Stimulated activated CD4-positive, alpha-beta T cell treated with anti-CD3 and anti-CD28 coated beads, TNF-alpha, amount 100 ng/mL, for 48 hours (primary cell): ENCODE measurements around the gene PEAR1.

Experiments used
- DNase-seq, 3 donors: peaks; one replicate each; pipeline ENCODE4 v3.0.0-alpha.2; 2020; ENCODE audit warnings: low read depth in 3 of 3

PEAR1 gene

DNA sequence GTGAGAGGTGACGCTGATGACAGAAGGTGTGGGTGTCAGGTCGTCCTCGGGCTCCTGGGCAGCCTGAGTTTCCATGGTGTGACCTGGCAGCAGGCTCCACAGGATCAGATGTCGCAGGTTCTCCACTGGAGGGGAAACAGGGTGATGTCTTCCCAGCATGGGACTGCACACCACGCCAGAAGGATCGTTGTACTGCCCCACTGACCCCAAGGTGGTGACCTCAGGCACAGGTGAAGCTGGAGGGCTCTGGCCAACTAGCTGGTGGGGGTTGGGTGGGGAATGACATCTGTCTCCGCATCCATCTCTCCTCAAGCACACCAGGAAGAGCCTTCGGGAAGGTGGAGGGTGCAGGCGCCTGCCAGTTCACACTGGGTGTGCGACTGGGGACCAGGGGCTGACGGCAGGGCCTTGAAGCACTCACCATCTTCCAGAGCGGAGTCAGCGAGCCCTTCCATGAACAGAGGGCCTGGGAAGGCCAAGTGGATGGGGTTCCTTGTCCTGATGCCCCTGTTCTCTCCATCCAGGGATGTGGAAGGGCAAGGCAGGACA, 46.3 kb downstream of the PEAR1 start:
- no peak for DNase-seq

DNA sequence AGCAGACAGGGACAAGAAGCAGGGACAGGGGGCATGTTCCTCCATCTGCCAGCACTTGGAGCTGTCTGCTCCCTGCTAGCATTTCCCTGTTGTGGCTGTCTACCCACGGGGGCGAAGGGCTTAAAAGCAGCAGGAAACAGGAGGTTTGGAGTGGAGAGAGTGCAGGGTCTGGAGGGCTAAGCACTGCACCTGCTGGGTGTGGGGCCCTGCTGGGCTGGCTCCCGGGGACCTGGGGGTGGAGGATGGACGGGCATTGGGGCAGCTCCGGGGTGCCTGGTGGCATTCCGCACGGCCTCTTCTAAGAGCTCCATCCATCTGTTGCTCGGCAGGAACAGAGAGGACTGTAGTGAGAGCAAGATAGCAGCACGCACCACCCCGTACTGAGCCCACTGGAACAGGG, 48.2 kb downstream of the PEAR1 start:
- DNase-seq: no peak

DNA sequence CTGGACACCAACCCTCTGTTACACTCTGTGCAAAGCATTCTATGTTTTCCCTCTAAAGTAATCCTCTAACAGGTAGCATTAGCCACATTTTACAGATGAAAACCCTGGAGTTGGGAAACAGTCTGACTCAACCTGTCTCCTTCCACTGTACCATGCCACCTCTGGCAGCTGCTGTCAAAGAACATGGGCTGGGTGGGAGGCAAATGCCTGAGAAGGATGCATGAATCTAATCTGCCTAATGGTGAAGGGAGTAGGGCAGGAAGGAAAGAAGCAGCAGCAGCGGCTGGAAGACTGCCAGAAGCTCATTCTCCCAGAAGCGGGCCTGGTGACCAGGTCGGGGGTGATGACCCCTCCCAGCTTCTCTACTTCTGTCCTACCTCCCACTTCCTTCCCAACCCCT, 48.7 kb downstream of the PEAR1 start:
- DNase-seq: no peak

DNA sequence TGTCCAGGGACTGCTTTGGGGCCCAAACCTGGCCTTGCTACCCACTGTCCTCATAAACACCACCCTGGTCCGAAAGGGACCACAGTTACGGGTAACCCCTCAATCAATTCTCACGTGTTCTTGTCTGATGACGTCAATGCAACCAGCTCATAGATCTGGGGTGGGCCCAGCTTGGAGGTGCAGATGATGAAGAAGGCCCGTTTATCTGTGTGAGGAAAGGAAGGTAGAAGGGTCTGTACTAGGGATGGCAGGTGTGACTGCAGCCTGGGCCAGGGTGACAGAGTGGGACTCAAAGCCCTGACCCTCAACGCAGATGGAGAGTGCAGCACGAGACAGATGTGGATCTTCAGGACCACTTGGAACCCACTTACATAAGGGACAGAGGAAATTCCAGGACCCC, 49.1 kb downstream of the PEAR1 start:
- no peak for DNase-seq

DNA sequence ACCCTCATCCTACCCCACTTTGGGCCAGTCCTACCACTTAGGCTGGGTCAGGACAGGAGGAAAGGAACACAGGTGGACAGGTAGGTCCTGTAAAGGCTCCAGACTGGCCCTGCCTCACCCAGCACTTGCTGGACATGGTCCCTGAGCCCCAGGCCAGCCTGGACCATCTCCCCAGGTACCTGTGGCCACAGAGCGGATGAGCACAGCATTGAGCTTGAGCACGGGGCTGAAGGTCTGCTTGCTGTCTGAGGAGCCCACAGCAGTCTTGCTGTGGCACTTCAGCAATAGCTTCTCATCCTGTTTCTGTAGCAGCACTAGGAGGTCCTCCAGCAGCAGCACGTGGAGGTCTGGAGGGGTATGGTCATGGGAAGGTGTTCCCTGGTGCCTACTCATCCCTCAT, 50.2 kb downstream of the PEAR1 start:
- no peak for DNase-seq

DNA sequence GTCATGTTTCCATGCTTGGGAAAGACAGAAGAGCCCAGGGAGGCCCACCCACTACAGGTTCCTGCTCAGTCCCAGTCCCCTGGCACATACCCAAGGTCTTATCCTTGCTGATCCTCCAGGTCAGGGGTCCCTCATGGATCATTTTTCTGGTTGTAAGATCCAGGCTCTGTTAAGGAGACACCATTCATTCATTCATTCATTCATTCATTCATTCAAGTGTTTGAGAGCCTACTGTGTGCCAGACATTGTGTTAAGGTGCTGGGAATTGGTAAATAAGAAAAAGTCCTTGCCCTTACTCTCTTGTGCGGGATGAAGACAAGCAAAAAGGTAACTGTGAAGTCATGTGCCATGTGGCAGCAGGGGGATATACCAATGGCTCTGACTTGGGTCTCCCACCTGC, 50.8 kb downstream of the PEAR1 start:
- DNase-seq: no peak

DNA sequence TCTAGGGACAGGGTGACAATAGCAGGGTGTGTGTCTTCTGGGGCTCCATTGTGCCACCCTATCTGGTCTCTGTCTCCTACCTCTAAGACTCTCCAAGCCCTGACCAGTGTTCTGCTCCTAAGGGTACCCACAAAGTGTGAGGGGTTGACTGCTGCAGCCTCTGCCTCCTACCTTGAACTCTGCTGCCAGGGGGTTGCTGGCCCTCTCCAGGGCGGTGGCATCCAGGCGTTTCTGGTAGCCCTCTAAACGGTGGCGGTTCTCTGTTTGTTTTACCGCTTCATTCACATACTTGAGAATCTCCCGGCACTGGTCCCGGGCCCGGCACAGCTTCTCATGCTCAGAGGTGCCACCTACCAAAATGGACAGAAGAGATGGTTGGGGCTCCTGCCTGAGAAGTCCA, 51.3 kb downstream of the PEAR1 start:
- DNase-seq: no peak

DNA sequence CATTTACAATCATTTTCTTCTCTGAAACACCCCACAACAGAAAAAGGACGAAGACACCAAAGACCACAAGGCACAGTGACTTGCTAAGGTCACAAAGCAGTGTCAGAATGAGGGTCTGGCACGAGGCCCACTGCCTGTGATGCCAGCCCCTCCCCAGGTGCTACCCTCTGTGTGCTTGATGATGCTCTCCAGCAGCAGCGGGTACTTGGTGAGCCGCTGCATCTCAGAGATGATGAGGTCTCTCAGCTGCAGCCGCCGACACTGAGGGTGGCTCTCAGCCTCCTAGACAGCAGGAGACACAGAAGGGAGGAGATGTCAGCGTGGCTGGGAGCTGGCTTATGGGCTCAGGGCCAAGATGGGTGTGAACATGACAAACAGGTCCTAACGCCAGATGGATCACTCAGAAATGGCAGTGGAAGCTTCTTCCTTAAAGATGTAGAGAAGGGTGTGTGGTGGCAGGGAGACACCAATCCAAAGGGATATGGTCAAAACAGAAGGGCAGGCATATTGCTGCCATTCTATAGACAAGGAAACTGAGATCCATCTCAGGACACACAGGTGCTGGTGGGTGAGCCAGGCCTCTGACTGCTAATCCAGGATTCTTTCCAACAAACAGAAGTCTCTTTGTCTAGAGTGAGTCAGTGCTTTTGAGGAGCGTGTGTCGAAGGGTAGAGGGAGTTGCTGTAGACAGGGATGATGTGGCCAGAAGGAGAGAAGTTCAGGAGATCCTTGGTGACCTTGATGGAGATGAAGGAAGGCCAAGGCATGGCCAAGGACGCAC, 52.6 kb downstream of the PEAR1 start:
- no peak for DNase-seq

DNA sequence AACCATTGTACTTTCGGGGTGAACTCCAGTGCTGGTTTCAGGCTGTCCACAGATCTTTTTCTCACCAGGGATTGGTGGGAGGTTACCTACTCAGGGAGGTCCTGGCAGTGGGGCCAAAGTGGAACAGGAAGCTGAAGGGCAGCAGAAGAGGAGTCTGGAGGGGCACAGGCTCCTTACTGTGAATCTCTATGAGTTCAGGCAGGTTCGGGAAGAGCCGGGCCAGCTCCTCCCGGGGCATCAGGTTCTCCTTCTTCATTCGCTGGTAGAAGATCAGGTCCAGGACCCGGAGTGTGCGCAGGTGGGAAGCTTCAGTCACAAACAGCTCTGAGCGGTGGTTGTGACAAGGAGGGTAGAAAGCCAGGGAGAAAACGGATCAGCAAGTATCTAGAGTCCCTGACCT, 53.6 kb downstream of the PEAR1 start:
- DNase-seq: no peak

DNA sequence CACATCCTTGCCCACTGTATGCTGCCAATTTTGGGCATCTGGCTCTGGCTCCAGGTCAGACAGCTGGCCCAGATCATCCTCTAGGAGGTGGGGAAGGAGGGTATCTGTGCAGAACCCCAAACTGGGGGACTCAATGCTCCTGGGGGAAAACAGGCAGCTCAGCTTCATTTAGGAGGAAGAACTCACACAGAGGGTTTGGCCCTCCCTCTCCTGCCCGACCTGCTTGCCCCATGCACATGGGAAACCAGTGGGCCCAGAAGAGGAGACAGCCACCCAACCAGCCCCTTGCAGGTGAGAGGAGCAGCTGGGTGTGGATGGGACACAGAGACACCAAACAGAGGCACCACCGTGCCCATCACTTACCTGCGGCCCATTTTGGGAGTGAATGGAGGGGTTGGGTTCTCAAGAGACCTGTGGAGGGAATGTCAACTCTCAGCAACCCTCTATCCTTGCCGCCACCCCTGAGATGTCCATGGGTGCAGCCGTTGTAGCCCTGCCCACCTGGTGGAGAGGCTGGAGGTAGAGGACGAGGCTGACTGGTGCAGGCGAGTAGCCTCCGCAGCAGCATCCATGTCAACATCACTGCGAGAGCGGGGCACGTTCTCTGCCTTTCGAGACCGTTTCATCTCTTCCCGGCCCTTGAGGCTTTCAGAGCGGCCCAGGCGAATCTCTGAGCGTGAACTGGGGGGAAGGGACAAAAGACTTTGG, 54.5 kb downstream of the PEAR1 start:
- no peak for DNase-seq

DNA sequence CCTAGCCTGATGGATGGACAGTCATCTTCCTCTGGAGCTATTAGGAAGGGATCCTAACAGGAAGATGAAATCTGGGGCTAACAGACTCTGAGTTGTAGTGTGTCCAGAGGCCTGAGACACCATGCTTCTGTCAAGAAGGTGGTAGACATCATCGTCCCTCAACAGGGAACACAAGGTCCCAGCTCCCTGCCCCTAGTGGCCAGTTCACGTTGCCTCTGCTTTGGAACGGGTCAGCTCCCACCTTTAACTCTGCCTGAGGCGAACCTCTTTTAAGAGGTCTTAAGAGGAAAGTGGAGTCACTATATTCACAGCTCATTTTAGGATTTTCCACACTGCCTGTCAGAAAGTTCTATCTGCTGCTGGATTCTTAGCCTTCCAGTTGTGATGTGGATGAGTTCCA, 55.2 kb downstream of the PEAR1 start:
- DNase-seq: no peak

DNA sequence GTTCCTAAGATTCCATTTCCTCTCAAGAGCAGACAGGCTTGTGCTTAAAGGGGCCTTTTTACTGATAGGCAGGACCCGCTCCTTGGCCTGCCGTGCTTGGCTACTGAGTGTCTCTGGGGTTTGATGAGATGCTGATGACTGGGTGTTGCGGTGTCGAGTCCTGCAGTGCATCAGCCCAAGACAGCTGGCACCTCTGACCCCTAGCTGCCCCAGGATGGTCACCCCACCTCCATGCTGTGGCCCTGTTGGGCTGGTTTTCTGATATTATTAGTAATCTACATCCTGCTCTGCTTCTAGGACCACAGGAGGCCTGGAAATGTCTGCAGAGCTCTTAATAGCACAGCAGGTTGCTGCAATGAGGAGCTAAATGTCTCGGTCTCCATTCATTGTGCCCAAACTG, 55.6 kb downstream of the PEAR1 start:
- DNase-seq: no peak

DNA sequence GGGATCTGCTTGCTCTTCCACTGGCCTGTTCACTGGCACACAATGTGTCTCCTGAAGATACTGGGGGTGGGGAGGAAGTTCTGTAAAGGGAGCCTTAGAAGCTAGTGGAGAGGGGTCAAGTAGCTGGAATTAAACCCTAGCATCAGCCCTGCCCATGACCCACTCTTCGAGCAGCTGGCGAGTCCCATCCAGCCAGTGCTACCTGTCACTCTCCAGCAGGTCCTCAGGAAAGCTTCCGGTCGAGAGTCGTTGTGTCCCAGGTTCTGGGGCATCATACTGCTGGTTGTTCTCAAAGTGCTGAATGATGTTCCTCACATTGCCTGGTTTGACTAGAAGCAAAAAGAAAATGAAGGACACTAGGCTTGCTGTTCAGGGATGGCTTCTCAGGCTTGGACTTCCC, 57.9 kb downstream of the PEAR1 start:
- DNase-seq: no peak

DNA sequence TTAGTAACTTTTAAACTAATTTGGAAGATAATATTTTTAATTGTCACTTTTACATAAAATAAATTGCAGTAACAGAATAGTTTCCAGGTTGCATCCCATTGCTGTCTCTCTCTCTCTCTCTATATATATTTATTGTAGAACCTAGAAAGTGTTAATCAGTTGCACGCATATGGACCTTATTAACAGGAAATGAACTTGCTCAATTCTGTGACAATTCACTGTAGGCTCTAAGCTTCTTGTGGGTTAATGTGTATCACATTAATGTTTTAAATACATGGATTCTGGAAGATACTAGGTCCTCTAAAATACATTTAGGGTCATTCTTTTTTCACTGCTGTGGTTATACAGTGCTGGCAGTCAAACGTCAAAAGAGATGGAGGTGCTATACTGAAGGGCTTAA, 60.1 kb downstream of the PEAR1 start:
- DNase-seq: no peak

DNA sequence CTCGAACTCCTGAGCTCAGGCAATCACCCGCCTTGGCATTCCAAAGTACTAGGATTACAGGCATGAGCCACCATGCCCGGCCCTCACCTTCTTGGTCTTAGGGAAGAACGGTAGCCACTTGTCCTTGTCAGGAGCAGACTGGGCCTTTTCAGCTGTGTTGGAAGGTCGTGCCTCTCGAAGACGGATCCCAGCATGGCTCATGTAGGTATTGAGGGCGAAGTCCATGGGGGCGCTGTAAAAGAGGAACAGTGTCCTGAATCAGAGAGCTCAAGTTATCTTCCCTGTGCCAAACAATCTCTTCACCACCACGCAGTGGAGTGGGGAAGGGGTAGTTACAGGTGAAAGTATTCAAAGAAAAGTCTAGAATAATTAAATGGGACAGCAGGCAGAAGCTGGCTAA, 62.8 kb downstream of the PEAR1 start:
- DNase-seq: no peak

DNA sequence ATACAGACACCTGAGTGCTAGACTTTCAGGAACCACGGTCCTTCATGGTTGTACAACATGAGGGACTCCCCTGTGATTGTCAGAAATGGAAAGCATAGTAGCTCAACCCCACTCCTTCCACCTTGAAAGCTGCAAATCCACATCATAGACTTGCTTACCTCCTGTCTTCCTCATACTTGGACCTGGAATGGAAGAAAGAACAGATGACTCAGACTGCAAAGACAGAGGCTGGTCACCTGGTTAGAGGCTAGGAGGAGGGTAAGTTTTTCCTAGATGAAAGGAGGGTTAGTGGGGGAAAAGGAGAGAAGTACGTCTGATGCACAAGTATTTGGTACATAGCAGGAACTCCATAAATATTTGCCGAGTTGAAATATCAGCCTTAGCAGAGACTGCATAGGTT, 64.1 kb downstream of the PEAR1 start:
- DNase-seq: no peak

DNA sequence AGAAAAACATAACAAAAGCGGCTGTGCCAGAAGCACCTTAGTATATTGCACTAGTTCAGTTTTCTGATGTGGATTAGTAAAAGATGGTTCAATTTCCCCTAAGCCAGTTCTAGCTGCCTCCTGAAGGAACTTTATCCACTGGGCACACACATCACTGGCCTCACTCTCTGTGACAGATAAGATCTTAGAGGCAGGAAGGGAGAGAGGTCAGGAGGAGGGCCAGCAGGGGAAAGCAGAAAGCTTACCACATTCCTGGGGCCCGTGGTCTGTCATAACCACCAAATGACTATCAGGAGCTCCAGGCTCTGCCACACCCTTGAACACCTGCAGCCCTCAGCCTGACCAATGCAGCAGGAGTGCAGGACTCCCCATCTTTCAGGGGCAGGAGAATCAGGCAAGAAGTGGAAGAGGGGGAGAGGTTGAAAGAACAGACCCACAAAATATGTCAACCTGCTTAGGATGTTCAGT, 64.8 kb downstream of the PEAR1 start:
- no peak for DNase-seq

DNA sequence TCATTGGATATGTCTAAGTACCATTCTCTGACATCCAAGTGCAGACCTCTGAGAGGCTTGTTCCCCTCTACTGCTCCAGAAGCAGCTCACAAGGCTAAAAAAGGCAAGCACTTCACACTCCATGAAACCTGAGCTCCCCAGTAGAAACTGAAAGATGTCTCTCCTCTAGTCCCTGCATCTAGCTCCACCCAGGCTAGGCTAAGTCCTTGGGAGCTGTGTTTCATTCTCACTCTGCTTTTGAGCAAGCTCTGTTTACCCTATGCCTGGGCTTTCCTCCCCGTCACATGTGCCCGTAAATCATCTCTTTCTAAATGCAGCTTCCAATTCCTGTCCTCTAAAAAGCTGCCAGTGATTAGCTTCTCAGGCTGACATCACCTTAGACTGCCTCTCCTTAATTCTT, 65.9 kb downstream of the PEAR1 start:
- DNase-seq: no peak

DNA sequence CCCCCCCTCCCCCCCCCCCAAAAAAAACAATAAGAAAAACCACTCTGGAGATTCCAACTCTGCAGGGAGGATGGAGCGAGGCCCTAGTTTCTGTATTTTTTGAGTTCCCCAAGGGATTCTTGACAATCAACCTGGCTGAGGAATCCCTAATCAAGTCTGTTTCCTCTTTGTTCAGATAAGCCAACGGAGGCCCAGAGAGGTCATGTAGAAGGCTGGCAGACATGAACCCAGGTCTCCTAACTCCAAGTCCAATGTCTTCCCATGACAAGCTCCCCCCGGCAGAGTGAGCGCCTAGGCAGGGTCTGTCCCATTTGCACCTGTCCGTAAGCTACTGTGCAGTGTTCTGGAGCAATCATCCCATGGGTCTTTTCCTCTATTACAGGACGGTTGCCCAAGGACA, 66.4 kb downstream of the PEAR1 start:
- DNase-seq: no peak

DNA sequence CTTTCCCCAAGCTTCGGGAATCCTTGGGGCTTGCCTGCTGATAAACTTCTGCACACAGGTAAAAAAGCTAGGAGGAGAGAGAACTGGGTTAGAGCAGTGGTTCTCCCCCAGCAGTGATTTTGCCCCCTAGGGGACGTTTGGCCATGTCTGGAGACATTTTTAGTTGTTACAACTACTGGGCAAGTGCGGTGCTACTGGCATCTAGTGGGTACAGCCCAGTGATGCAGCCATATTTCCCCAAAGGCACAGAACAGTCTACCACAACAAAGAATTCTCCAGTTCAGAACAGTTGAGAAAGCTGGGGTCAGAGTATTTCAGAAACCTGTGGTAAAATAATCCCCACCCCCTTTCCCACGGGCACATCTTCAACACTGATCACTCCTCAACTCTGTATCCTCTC, 68.2 kb downstream of the PEAR1 start:
- DNase-seq: peak in 2 of 3 donors; percentile 24 to 27

DNA sequence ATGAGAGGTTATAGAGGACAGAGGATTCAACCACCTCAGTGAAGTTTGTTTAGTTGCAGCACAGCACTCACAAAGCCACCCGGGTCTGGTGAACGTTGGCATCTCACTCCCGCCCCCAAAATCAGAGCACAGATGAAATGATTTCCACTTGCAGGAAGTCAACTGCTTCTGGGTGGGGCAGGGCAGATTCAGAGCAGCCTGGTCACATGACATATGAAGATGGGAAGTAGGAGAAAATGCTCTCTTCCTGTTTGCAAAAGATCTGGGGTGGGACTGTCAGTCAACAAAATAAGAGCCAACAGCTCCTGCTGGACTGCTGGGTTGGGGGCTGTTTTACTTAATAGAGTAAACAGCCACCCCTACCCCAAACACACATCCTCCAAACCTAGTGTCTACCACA, 70.1 kb downstream of the PEAR1 start:
- peak in 2 of 3 donors; percentile 14 to 30 for DNase-seq

DNA sequence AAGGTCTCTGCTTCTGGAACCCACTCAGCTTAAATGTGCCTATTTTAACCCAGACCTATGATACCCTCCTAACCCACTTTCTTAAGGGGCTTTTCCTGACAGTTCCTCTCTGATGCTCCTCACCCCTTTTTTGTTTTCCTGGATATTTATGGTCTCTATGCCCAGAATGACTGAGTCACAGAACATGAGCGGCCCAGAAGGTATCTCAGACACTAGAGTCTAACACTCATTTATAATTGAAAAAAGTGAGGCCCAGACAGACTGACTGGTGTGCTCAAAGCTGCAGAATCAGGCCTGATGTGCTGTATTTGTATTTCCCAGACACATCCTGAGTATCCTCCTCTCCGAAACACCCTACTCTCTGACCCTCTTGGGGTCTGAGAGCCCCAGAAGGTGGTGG, 70.9 kb downstream of the PEAR1 start:
- no peak for DNase-seq
